Liver (tissue), 9 donors: ENCODE data around the gene PTPRC. TPM values are rescaled to one million over a fixed set of nuclear protein-coding genes. Genes with fewer than 3 reads are reported as not detected.

Experiments
- DNase-seq: peaks from one replicate; pipeline ENCODE4 v3.0.0-alpha.2; 2017; ENCODE audit warnings: low spot score
- H3K27ac ChIP-seq, 2 donors: one replicate each; pipeline ENCODE4 v1.7.0; 2013; ENCODE audit warnings: inconsistent platforms in 2 of 2, low read length in 2 of 2, control low read depth in 1 of 2, low read depth in 1 of 2, mild to moderate bottlenecking in 1 of 2
- H3K27me3 ChIP-seq, 4 donors: one replicate each; pipeline versions ENCODE4 v1.6.1 to v1.7.0; 2013; ENCODE audit warnings: low read length in 3 of 4, inconsistent platforms in 1 of 4, mild to moderate bottlenecking in 1 of 4, moderate library complexity in 1 of 4; ENCODE audit not compliant: control insufficient read depth in 4 of 4, insufficient read depth in 4 of 4
- H3K36me3 ChIP-seq, 4 donors: one replicate each; pipeline versions ENCODE4 v1.6.1 to v1.7.0; 2013; ENCODE audit warnings: low read length in 3 of 4, mild to moderate bottlenecking in 3 of 4, low read depth in 1 of 4, moderate library complexity in 1 of 4; ENCODE audit not compliant: control insufficient read depth in 4 of 4, insufficient read depth in 3 of 4
- H3K4me1 ChIP-seq, 4 donors: one replicate each; pipeline versions ENCODE4 v1.6.1 to v1.7.0; 2013; ENCODE audit warnings: low read length in 3 of 4, mild to moderate bottlenecking in 3 of 4, moderate library complexity in 1 of 4; ENCODE audit not compliant: control insufficient read depth in 4 of 4, insufficient read depth in 4 of 4
- H3K4me3 ChIP-seq, 3 donors: one replicate each; pipeline versions ENCODE4 v1.6.1 to v1.7.0; 2013; ENCODE audit warnings: low read length in 3 of 3, control low read depth in 1 of 3, low read depth in 1 of 3, mild to moderate bottlenecking in 1 of 3
- H3K9ac ChIP-seq, 2 donors: one replicate each; pipeline ENCODE4 v1.7.0; 2013; ENCODE audit warnings: low read length in 2 of 2, mild to moderate bottlenecking in 2 of 2, moderate library complexity in 2 of 2, control low read depth in 1 of 2, low read depth in 1 of 2
- H3K9me3 ChIP-seq, 4 donors: one replicate each; pipeline versions ENCODE4 v1.6.1 to v1.7.0; 2013; ENCODE audit warnings: low read length in 3 of 4; ENCODE audit not compliant: control insufficient read depth in 4 of 4
- ATF3 ChIP-seq: IDR thresholded peaks from 2 replicates; pipeline ENCODE4 v1.6.1; 2016; ENCODE audit warnings: antibody characterized with exemption
- CTCF ChIP-seq: fragments of 150-350 bp; IDR thresholded peaks from 2 replicates; pipeline ENCODE4 v1.5.1; 2017; ENCODE audit warnings: improper control_type of control experiment, low read depth, low read length; ENCODE audit not compliant: missing input control
- GABPA ChIP-seq, 2 donors: IDR thresholded peaks in 1 of 2; conservative IDR thresholded peaks in 1 of 2; 2 replicates each; pipeline ENCODE4 v1.6.1; 2016; ENCODE audit warnings: antibody characterized with exemption in 2 of 2, mild to moderate bottlenecking in 1 of 2, moderate library complexity in 1 of 2
- JUND ChIP-seq, 2 donors: IDR thresholded peaks; 2 replicates each; pipeline ENCODE4 v1.6.1; 2016; ENCODE audit warnings: antibody characterized with exemption in 2 of 2
- MAX ChIP-seq: IDR thresholded peaks from 2 replicates; pipeline ENCODE4 v1.6.1; 2016; ENCODE audit warnings: antibody characterized with exemption
- NR2F2 ChIP-seq: IDR thresholded peaks from 2 replicates; pipeline ENCODE4 v1.6.1; 2016; ENCODE audit warnings: antibody characterized with exemption
- RXRA ChIP-seq, 2 donors: IDR thresholded peaks; 2 replicates each; pipeline ENCODE4 v1.6.1; 2017 to 2018; ENCODE audit warnings: antibody characterized with exemption in 2 of 2, mild to moderate bottlenecking in 1 of 2
- TAF1 ChIP-seq: conservative IDR thresholded peaks from 2 replicates; pipeline ENCODE4 v1.6.1; 2016; ENCODE audit warnings: antibody characterized with exemption, mild to moderate bottlenecking
- YY1 ChIP-seq: IDR thresholded peaks from 2 replicates; pipeline ENCODE4 v1.6.1; 2016; ENCODE audit warnings: antibody characterized with exemption, mild to moderate bottlenecking
- ZBTB33 ChIP-seq: IDR thresholded peaks from 2 replicates; pipeline ENCODE4 v1.6.1; 2016; ENCODE audit warnings: antibody characterized with exemption
- WGBS: extraction: QIAGEN DNeasy Blood & Tissue Kit; methylation state at CpG from one replicate; pipeline ENCODE4 v1.1.7; 2013; 5-methylcytosine and 5-hydroxymethylcytosine counted together
- polyA plus RNA-seq, 2 donors: library from polyadenylated mRNA; stranded (reverse) in 1 of 2; unstranded in 1 of 2; fragments of 200-250 nt in 1 of 2; fragments of >200 nt in 1 of 2; fragmentation: Nextera tagmentation in 1 of 2; extraction: Ambion mirVana in 1 of 2; gene quantifications; one replicate each; pipeline versions ENCODE4 v1.2.1 to v1.2.3, GENCODE V29; 2013 to 2015
- total RNA-seq, 2 donors: library from RNA; depleted of rRNA; stranded (reverse); fragments of >200 nt; gene quantifications; one replicate each; pipeline ENCODE4 v1.2.3, GENCODE V29; 2014
- donor health status: healthy.
- donor health status: healthy.
- donor health status: healthy.
- donor health status: healthy.
- donor health status: healthy.

PTPRC gene
- total and polyA plus RNA-seq, 4 donors = 5.8 to 34.1 (median 16.2) TPM

- no peaks in the 10 kb centered on the region for H3K36me3 ChIP-seq
- H3K9me3 ChIP-seq = no peaks in the 10 kb centered on the region
- no peak overlapping the region for H3K27ac ChIP-seq
- 63% methylated on average over 2 of the region's 2 CpGs for WGBS
- no peaks in the 10 kb centered on the region for H3K27me3 ChIP-seq
- TF ChIP-seq JUND (IDR thresholded peaks at IDR 0.05) (no peak), YY1 (no peak), ATF3 (no peak), NR2F2 (no peak), RXRA (IDR thresholded peaks at IDR 0.05) (no peak), MAX (no peak)
- H3K4me3 ChIP-seq = no peak overlapping the region
- no peak for DNase-seq
- H3K9ac ChIP-seq = no peak overlapping the region
- peaks cover 0 to 5% (median 2%) of the 10 kb centered on the region in 4 donors for H3K4me1 ChIP-seq
Measured at GRCh38 chr1:198677871-198678270, 39.0 kb downstream of the PTPRC start.

- Histone ChIP-seq H3K9me3 (no peaks in the 10 kb centered on the region), H3K36me3 (no peaks in the 10 kb centered on the region), H3K27me3 (no peaks in the 10 kb centered on the region), H3K27ac (peak overlapping the region in 1 of 2 donors; percentile 42), H3K4me3 (no peak overlapping the region), H3K4me1 (peaks cover 0 to 5% (median 2%) of the 10 kb centered on the region in 4 donors), H3K9ac (no peak overlapping the region)
- TF ChIP-seq NR2F2 (no peak), CTCF (no peak), GABPA (IDR thresholded peaks at IDR 0.05 in 1 of 2, conservative IDR thresholded peaks at IDR 0.05 in 1 of 2) (no peak)
- DNase-seq = no peak
- WGBS = 78% methylated on average over 8 of the region's 8 CpGs
Measured at GRCh38 chr1:198678301-198678836, 39.5 kb downstream of the PTPRC start.

- Histone ChIP-seq H3K9ac (no peak overlapping the region), H3K36me3 (no peaks in the 10 kb centered on the region), H3K4me1 (peaks cover 0 to 5% (median 2%) of the 10 kb centered on the region in 4 donors), H3K27me3 (no peaks in the 10 kb centered on the region), H3K9me3 (no peaks in the 10 kb centered on the region), H3K27ac (peak overlapping the region in 1 of 2 donors; percentile 41), H3K4me3 (no peak overlapping the region)
- no peak for DNase-seq
- WGBS = 86% methylated on average over 12 of the region's 12 CpGs
- TF ChIP-seq ZBTB33 (no peak), CTCF (no peak), TAF1 (no peak)
Measured at GRCh38 chr1:198678901-198679329, 40.1 kb downstream of the PTPRC start.
